ENCODE measurements around the gene GALC.

- TF ChIP-seq POLR2A (IDR thresholded peaks at IDR 0.05; ENCODE audit: low read depth, low read length) (no peak), POLR2AphosphoS5 (IDR thresholded peaks at IDR 0.05; ENCODE audit: low read depth, low read length) (no peak)
Measured at GRCh38 chr14:87899228-87899627, 93.8 kb downstream of the GALC start.

Measured in GM12892 (cell line).